A549 (cell line): Measurements from ENCODE around the gene ZNF90. TPM values are rescaled to one million over a fixed set of nuclear protein-coding genes. Genes with fewer than 3 reads are reported as not detected.
"Not testable (repeated sequence)": the region's sequence is repeated elsewhere in the genome, so short reads cannot be mapped to it uniquely, and the experiment has no call there.

ENCODE experiments used
- ATAC-seq, 2 experiments: fragments of 200-7000 bp in 1 of 2; fragments of >200 bp in 1 of 2; cut with Nextera tagmentation in 1 of 2; cut with Tn5 transposase in 1 of 2; 3 replicates each; pipeline versions ENCODE4 v1.8.0 to v1.9.1; 2018 to 2020; ENCODE audit warnings: mild to moderate bottlenecking in 1 of 2, moderate library complexity in 1 of 2
- CTCF ChIA-PET: fragments of 300-600 bp; sonication (Branson Sonifier 250); formaldehyde crosslinking; extraction: SDS; loops from one replicate; lab custom pipeline; 2021; ENCODE audit warnings: antibody characterized with exemption, inconsistent platforms; lab: Yijun Ruan, JAX
- POLR2A ChIA-PET: fragments of 350-600 bp; formaldehyde crosslinking; extraction: SDS; loops from one replicate; lab custom pipeline; 2021; ENCODE audit warnings: antibody characterized with exemption, inconsistent platforms; lab: Yijun Ruan, JAX
- DNase-seq, 2 experiments: peaks; one replicate each; pipeline versions ENCODE4 v3.0.0 to v3.0.0-alpha.2; 2011 to 2016; ENCODE audit warnings: low read depth in 1 of 2, low spot score in 1 of 2
- FAIRE-seq: peaks from 2 replicates; lab custom pipeline; 2011; peaks lifted over from hg19 to GRCh38; lab: Jason Lieb, UNC
- H3K27ac ChIP-seq, 2 experiments: fragments of >200 bp; sonication (Bioruptor Twin); formaldehyde crosslinking; 3 replicates each; pipeline ENCODE4 v1.5.1; 2016 to 2017
- H3K4me1 ChIP-seq: fragments of >200 bp; sonication (Bioruptor Twin); formaldehyde crosslinking; 3 replicates; pipeline ENCODE4 v1.6.1; 2016
- H3K4me2 ChIP-seq: fragments of >200 bp; sonication (Bioruptor Twin); formaldehyde crosslinking; 3 replicates; pipeline ENCODE4 v1.6.1; 2016
- H3K4me3 ChIP-seq: fragments of >200 bp; sonication (Bioruptor Twin); formaldehyde crosslinking; 3 replicates; pipeline ENCODE4 v1.5.1; 2016
- H3K9me3 ChIP-seq: fragments of >200 bp; sonication (Bioruptor Twin); formaldehyde crosslinking; 3 replicates; pipeline ENCODE4 v1.6.1; 2016
- CBX2 ChIP-seq: fragments of 200-600 bp; sonication (generic); IDR thresholded peaks from 2 replicates; pipeline ENCODE4 v1.6.1; 2016; ENCODE audit warnings: low read depth, mild to moderate bottlenecking, borderline replicate concordance
- CHD4 ChIP-seq: fragments of 200-600 bp; sonication (generic); IDR thresholded peaks from 2 replicates; pipeline ENCODE4 v1.6.1; 2016; ENCODE audit warnings: antibody characterized with exemption, mild to moderate bottlenecking, borderline replicate concordance
- CTCF ChIP-seq: fragments of >200 bp; sonication (Bioruptor Twin); formaldehyde crosslinking; IDR thresholded peaks from 3 replicates; pipeline ENCODE4 v1.5.1; 2016
- EP300 ChIP-seq, 2 experiments: fragments of >200 bp; sonication (Bioruptor Twin); formaldehyde crosslinking; IDR thresholded peaks; 2 replicates in 1 of 2; 3 replicates in 1 of 2; pipeline ENCODE4 v1.6.1; 2016 to 2017
- HDAC2 ChIP-seq: fragments of 200-600 bp; sonication (generic); IDR thresholded peaks from 2 replicates; pipeline ENCODE4 v1.6.1; 2016
- HEYL ChIP-seq: fragments of 250-450 bp; sonication (Bioruptor Pico); IDR thresholded peaks from 2 replicates; pipeline ENCODE4 v1.8.0; 2021; ENCODE audit warnings: mild to moderate bottlenecking, moderate library complexity
- HOXB13 ChIP-seq: fragments of 250-450 bp; sonication (Bioruptor Pico); IDR thresholded peaks from 2 replicates; pipeline ENCODE4 v1.5.0; 2020; ENCODE audit warnings: low read depth, mild to moderate bottlenecking, moderate library complexity
- JUNB ChIP-seq: fragments of >200 bp; sonication (Bioruptor Twin); formaldehyde crosslinking; IDR thresholded peaks from 2 replicates; pipeline ENCODE4 v1.6.1; 2016
- KDM1A ChIP-seq: fragments of 200-600 bp; sonication (generic); IDR thresholded peaks from 2 replicates; pipeline ENCODE4 v1.6.1; 2016; ENCODE audit warnings: low read depth, mild to moderate bottlenecking
- NFE2L2 ChIP-seq: fragments of 150-350 bp; conservative IDR thresholded peaks from 2 replicates; pipeline ENCODE4 v1.6.1; 2014; ENCODE audit warnings: low read length
- RAD21 ChIP-seq, 2 experiments: fragments of >200 bp in 1 of 2; sonication (Bioruptor Twin) in 1 of 2; formaldehyde crosslinking in 1 of 2; IDR thresholded peaks in 1 of 2; conservative IDR thresholded peaks in 1 of 2; 2 replicates in 1 of 2; 3 replicates in 1 of 2; pipeline ENCODE4 v1.6.1; 2012 to 2018; ENCODE audit warnings: inconsistent platforms in 1 of 2
- RCOR1 ChIP-seq: fragments of 150-350 bp; IDR thresholded peaks from 2 replicates; pipeline ENCODE4 v1.6.1; 2014; ENCODE audit warnings: antibody characterized with exemption, low read length, low read depth
- TFCP2L1 ChIP-seq: fragments of 250-450 bp; sonication (Bioruptor Pico); IDR thresholded peaks from 2 replicates; pipeline ENCODE4 v1.5.0; 2021; ENCODE audit warnings: mild to moderate bottlenecking
- TP53 ChIP-seq: fragments of 250-450 bp; sonication (Bioruptor Pico); IDR thresholded peaks from 2 replicates; pipeline ENCODE4 v1.5.0; 2021; ENCODE audit warnings: mild to moderate bottlenecking, moderate library complexity
- ZC3H11A ChIP-seq: fragments of 450-650 bp; IDR thresholded peaks from 2 replicates; pipeline ENCODE4 v1.6.1; 2014; ENCODE audit warnings: antibody characterized with exemption, mild to moderate bottlenecking
- ZFP36 ChIP-seq: fragments of 450-650 bp; IDR thresholded peaks from 2 replicates; pipeline ENCODE4 v1.6.1; 2014; ENCODE audit warnings: borderline replicate concordance; ENCODE audit not compliant: partially characterized antibody
- ZNF302 ChIP-seq: fragments of 250-450 bp; sonication (Bioruptor Pico); IDR thresholded peaks from 2 replicates; pipeline ENCODE4 v1.9.0; 2021; ENCODE audit warnings: inconsistent platforms, mild to moderate bottlenecking, moderate library complexity
- ZSCAN20 ChIP-seq: fragments of 250-450 bp; sonication (Bioruptor Pico); IDR thresholded peaks from 2 replicates; pipeline ENCODE4 v1.8.0; 2022; ENCODE audit warnings: mild to moderate bottlenecking, moderate library complexity
- WGBS: methylation state at CpG from one replicate; pipeline ENCODE4 v1.1.6; 2017; ENCODE audit errors: missing lambda C conversion rate; 5-methylcytosine and 5-hydroxymethylcytosine counted together
- polyA plus RNA-seq, 4 experiments: library from polyadenylated mRNA; depleted of rRNA in 3 of 4; stranded (reverse); fragments of >200 nt; fragmentation: RNase III in 1 of 4; extraction: RNeasy Plus Mini Kit Qiagen cat#74134 plus additional on column Dnase treatment in 1 of 4; gene quantifications; 2 replicates in 3 of 4; 3 replicates in 1 of 4; pipeline ENCODE4 v1.2.3, GENCODE V29; 2011 to 2017
- TF ChIP-seq, protein P1 (sequence below): fragments of 450-650 bp; IDR thresholded peaks from 2 replicates; pipeline ENCODE4 v1.6.1; 2014; ENCODE audit warnings: antibody characterized with exemption
- TF ChIP-seq, protein P2 (sequence below): fragments of 250-450 bp; sonication (Bioruptor Pico); IDR thresholded peaks from 2 replicates; pipeline ENCODE4 v1.5.0; 2021; ENCODE audit warnings: mild to moderate bottlenecking, moderate library complexity, borderline replicate concordance

ZNF90 gene
- polyA plus RNA-seq, 2 of the 4 experiments (the other 2 are of a cell fraction), result not detected

DNA sequence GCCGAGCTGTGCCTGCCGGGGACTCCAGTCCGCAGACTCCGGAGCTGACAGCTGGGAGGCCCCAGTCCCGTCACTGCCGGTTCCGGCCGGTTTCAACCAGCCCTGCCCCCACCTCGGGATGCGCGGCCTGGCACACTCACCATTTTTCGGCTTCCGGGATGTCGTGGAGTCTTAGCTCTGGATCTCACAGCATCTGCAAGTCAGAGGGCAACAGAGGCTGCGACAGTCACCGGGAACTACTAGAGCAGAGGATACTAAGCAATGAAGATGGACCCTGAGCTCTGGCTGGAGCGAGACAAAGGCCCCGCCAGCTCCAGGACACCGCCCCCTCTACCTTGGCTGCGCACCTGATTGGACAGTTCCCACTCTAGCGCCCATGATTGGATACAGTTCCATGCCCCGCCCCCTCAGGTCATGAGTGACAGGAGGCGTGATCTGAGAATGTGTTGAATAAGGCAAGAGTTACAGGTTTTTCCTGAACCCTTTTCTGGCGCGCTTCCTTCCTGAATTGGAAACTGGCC, 38.5 kb upstream of the ZNF90 start, which contains the start of gene ZNF682:
TSS of gene ZNF682 (minus strand) at position 303 of the 521 bp plus-strand sequence. CDS start at position 143, 160 bp downstream.
- H3K4me3 ChIP-seq, result no peak within 1 kb of the TSS
- TF ChIP-seq JUNB (no peak), ZNF302 (CRISPR knock-in tag) (no peak), RCOR1 (no peak), TP53 (CRISPR knock-in tag) (no peak), ZSCAN20 (CRISPR knock-in tag) (no peak), NFE2L2 (no peak), HOXB13 (no peak), TFCP2L1 (CRISPR knock-in tag) (no peak), CBX2 (no peak)
- WGBS, result 23% methylated on average over 8 of the region's 25 CpGs
- no peaks in the 10 kb centered on the region for H3K9me3 ChIP-seq
- no peaks in the 10 kb centered on the region for H3K4me1 ChIP-seq
- no peak within 1 kb of the TSS for H3K27ac ChIP-seq
- CTCF ChIA-PET, result no interaction called here
- FAIRE-seq (no peak), DNase-seq (no peak), ATAC-seq (no peak)
- POLR2A ChIA-PET, result no interaction called here
- H3K4me2 ChIP-seq, result no peak within 1 kb of the TSS

- ChIA-PET POLR2A (no interaction called here), CTCF (no interaction called here)
- Histone ChIP-seq H3K4me3 (no peak overlapping the region), H3K27ac (no peak overlapping the region), H3K4me1 (no peaks in the 10 kb centered on the region), H3K4me2 (no peak overlapping the region), H3K9me3 (no peaks in the 10 kb centered on the region)
- 6% methylated on average over 3 of the region's 3 CpGs for WGBS
- no peak for FAIRE-seq
- no peak for DNase-seq
- TF ChIP-seq JUNB (no peak), RAD21 (conservative IDR thresholded peaks at IDR 0.05 in 1 of 2, IDR thresholded peaks at IDR 0.05 in 1 of 2) (no peak), RCOR1 (no peak), HDAC2 (no peak), KDM1A (no peak), CHD4 (no peak), ZC3H11A (no peak), CTCF (no peak), TP53 (CRISPR knock-in tag) (no peak), ZFP36 (no peak), HEYL (CRISPR knock-in tag) (no peak), EP300 (IDR thresholded peaks at IDR 0.05) (no peak)
- TF ChIP-seq, protein P1, sequence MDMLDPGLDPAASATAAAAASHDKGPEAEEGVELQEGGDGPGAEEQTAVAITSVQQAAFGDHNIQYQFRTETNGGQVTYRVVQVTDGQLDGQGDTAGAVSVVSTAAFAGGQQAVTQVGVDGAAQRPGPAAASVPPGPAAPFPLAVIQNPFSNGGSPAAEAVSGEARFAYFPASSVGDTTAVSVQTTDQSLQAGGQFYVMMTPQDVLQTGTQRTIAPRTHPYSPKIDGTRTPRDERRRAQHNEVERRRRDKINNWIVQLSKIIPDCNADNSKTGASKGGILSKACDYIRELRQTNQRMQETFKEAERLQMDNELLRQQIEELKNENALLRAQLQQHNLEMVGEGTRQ, result no peak
- TF ChIP-seq, protein P2, sequence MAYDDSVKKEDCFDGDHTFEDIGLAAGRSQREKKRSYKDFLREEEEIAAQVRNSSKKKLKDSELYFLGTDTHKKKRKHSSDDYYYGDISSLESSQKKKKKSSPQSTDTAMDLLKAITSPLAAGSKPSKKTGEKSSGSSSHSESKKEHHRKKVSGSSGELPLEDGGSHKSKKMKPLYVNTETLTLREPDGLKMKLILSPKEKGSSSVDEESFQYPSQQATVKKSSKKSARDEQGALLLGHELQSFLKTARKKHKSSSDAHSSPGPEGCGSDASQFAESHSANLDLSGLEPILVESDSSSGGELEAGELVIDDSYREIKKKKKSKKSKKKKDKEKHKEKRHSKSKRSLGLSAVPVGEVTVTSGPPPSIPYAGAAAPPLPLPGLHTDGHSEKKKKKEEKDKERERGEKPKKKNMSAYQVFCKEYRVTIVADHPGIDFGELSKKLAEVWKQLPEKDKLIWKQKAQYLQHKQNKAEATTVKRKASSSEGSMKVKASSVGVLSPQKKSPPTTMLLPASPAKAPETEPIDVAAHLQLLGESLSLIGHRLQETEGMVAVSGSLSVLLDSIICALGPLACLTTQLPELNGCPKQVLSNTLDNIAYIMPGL (CRISPR knock-in tag), result no peak
- no peak for ATAC-seq
These were observed 33.1 kb upstream of the ZNF90 start for GRCh38 chr19:20044663-20045062.

DNA sequence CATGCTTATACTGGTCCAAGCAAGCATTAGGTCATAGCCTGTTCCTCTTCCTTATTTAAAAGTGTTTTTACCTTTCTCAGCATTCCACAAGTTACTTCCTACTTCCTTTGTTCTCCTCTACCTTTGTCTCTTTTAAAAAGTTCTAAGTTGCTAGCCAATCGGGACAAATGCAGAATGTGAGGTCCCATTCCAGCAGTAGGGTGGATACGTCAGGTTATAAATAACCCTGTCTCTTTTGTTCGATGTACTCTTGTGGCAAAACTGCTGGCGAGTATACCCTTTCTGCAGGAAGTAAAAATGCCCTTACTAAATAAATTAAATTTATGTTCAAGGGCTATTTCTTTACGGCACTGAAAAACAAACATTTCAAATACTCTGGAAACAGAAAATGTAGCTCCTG, 32.1 kb upstream of the ZNF90 start:
- H3K27ac ChIP-seq, H3K4me3 ChIP-seq, ATAC-seq, POLR2A ChIA-PET, H3K4me1 ChIP-seq, CTCF ChIA-PET, DNase-seq, H3K9me3 ChIP-seq, FAIRE-seq, H3K4me2 ChIP-seq: not testable (repeated sequence)
- WGBS, result 5% methylated on average over 5 of the region's 5 CpGs
